ENCODE data around the gene USP17L27. TPM values are rescaled to one million over a fixed set of nuclear protein-coding genes. Genes with fewer than 3 reads are reported as not detected.
"Not testable (repeated sequence)": the region's sequence is repeated elsewhere in the genome, so short reads cannot be mapped to it uniquely, and the experiment has no call there.

Gene USP17L27
- total and polyA plus RNA-seq, 9 donors: not detected

DNA sequence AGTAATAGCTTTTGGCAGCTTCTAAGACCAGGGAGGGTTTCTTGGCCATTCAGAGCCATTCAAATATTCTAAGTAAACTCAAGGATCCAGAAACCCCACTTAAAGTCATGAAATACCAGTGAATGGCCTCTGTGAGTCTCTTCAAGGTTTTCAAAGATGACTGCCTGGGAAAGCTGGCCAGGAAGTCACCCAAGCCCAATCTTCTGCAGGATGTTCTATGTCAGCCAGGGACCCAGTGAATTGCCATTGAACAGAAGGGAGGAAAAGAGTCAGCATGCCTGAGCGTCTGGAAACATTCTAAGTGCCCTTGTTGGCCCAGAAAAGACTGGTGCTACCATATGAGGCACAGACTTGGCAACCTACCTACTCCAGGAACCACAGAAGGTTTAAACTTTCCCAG lies 35.9 kb downstream of the USP17L27 start:
- not testable (repeated sequence) for H3K27me3 ChIP-seq (ENCODE audit: control insufficient read depth, insufficient read depth, low read length); DNase-seq; H3K9me3 ChIP-seq (replicated peaks; ENCODE audit: control insufficient read depth, low read depth, low read length); H3K27ac ChIP-seq (ENCODE audit: low read length); H3K4me1 ChIP-seq (ENCODE audit: control insufficient read depth, insufficient read depth, low read length); H3K36me3 ChIP-seq (ENCODE audit: control insufficient read depth, insufficient read depth, low read length); H3K4me3 ChIP-seq (ENCODE audit: low read length)
- no CpG with 5 or more reads among the region's 1 CpG for WGBS (ENCODE audit: insufficient coverage)

- H3K9me3 ChIP-seq (replicated peaks; ENCODE audit: control insufficient read depth, low read depth, low read length); H3K36me3 ChIP-seq (ENCODE audit: control insufficient read depth, insufficient read depth, low read length); H3K27ac ChIP-seq (ENCODE audit: low read length); H3K27me3 ChIP-seq (ENCODE audit: control insufficient read depth, insufficient read depth, low read length); H3K4me1 ChIP-seq (ENCODE audit: control insufficient read depth, insufficient read depth, low read length): not testable (repeated sequence)
- WGBS (ENCODE audit: insufficient coverage): 60% methylated on average over 19 of the region's 36 CpGs
- DNase-seq: peak; percentile 0
- peak overlapping the region; percentile 44 for H3K4me3 ChIP-seq (ENCODE audit: low read length)
Observed at GRCh38 chr4:9381012-9381534, 37.1 kb downstream of the USP17L27 start.

- no peak overlapping the region for H3K4me3 ChIP-seq (ENCODE audit: low read length)
- H3K27me3 ChIP-seq (ENCODE audit: control insufficient read depth, insufficient read depth, low read length): no peaks in the 10 kb centered on the region
- peaks cover 4% of the 10 kb centered on the region for H3K4me1 ChIP-seq (ENCODE audit: control insufficient read depth, insufficient read depth, low read length)
- H3K27ac ChIP-seq (ENCODE audit: low read length): no peak overlapping the region
- no CpG with 5 or more reads among the region's 1 CpG for WGBS (ENCODE audit: insufficient coverage)
- H3K36me3 ChIP-seq (ENCODE audit: control insufficient read depth, insufficient read depth, low read length): no peaks in the 10 kb centered on the region
- no peak for DNase-seq
- no peaks in the 10 kb centered on the region for H3K9me3 ChIP-seq (replicated peaks; ENCODE audit: control insufficient read depth, low read depth, low read length)
Observed at GRCh38 chr4:9384126-9384525, 40.2 kb downstream of the USP17L27 start.

DNA sequence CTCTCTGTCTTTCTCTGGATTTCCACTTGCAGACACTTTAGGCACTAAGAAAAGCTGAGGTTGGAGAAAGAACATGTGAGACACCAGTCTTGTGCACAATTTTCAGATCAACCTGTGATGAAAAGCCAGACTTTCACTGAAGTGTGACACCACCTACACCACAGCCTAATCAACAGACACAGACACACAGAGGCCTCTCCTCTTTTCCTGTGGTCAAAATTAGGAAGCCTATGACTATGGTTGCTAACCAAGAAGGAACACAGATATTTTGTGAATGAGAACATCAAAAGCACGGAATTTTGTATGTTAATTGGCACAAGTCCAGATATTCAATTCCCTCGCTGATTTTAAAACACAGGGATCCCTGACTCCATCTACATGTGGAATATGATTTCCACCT lies 45.1 kb downstream of the USP17L27 start:
- H3K36me3 ChIP-seq (ENCODE audit: control insufficient read depth, insufficient read depth, low read length); H3K27me3 ChIP-seq (ENCODE audit: control insufficient read depth, insufficient read depth, low read length); H3K27ac ChIP-seq (ENCODE audit: low read length); DNase-seq; H3K4me3 ChIP-seq (ENCODE audit: low read length); H3K4me1 ChIP-seq (ENCODE audit: control insufficient read depth, insufficient read depth, low read length); H3K9me3 ChIP-seq (replicated peaks; ENCODE audit: control insufficient read depth, low read depth, low read length): not testable (repeated sequence)
- 86% methylated on average over 1 of the region's 2 CpGs for WGBS (ENCODE audit: insufficient coverage)

Other genes with a start within 250 kb of the USP17L27 start
- gene FAM90A26, start 173.7 kb upstream of the USP17L27 start, total RNA-seq: not detected
- gene FAM90A26, start 173.7 kb upstream of the USP17L27 start, polyA plus RNA-seq (ENCODE audit: insufficient read depth in 1 of 8, insufficient read length in 8 of 8, low replicate concordance in 1 of 8): not detected
- gene USP17L10, start 133.5 kb upstream of the USP17L27 start, total RNA-seq: not detected
- not detected for gene USP17L10, start 133.5 kb upstream of the USP17L27 start, polyA plus RNA-seq (ENCODE audit: insufficient read depth in 1 of 8, insufficient read length in 8 of 8, low replicate concordance in 1 of 8)
- not detected for gene USP17L11, start 128.7 kb upstream of the USP17L27 start, total RNA-seq
- not detected for gene USP17L11, start 128.7 kb upstream of the USP17L27 start, polyA plus RNA-seq (ENCODE audit: insufficient read depth in 1 of 8, insufficient read length in 8 of 8, low replicate concordance in 1 of 8)
- gene USP17L12, start 124.0 kb upstream of the USP17L27 start, total RNA-seq: not detected
- gene USP17L12, start 124.0 kb upstream of the USP17L27 start, polyA plus RNA-seq (ENCODE audit: insufficient read depth in 1 of 8, insufficient read length in 8 of 8, low replicate concordance in 1 of 8): not detected
- gene USP17L13, start 119.3 kb upstream of the USP17L27 start, total RNA-seq: not detected
- gene USP17L13, start 119.3 kb upstream of the USP17L27 start, polyA plus RNA-seq (ENCODE audit: insufficient read depth in 1 of 8, insufficient read length in 8 of 8, low replicate concordance in 1 of 8): not detected
- gene USP17L15, start 109.8 kb upstream of the USP17L27 start, total RNA-seq: not detected
- gene USP17L15, start 109.8 kb upstream of the USP17L27 start, polyA plus RNA-seq (ENCODE audit: insufficient read depth in 1 of 8, insufficient read length in 8 of 8, low replicate concordance in 1 of 8): not detected
- gene USP17L17, start 100.3 kb upstream of the USP17L27 start, total RNA-seq: not detected
- gene USP17L17, start 100.3 kb upstream of the USP17L27 start, polyA plus RNA-seq (ENCODE audit: insufficient read depth in 1 of 8, insufficient read length in 8 of 8, low replicate concordance in 1 of 8): not detected
- not detected for gene USP17L18, start 95.5 kb upstream of the USP17L27 start, total RNA-seq
- gene USP17L18, start 95.5 kb upstream of the USP17L27 start, polyA plus RNA-seq (ENCODE audit: insufficient read depth in 1 of 8, insufficient read length in 8 of 8, low replicate concordance in 1 of 8): not detected
- gene USP17L19, start 90.8 kb upstream of the USP17L27 start, total RNA-seq: not detected
- not detected for gene USP17L19, start 90.8 kb upstream of the USP17L27 start, polyA plus RNA-seq (ENCODE audit: insufficient read depth in 1 of 8, insufficient read length in 8 of 8, low replicate concordance in 1 of 8)
- not detected for gene USP17L20, start 86.0 kb upstream of the USP17L27 start, total RNA-seq
- gene USP17L20, start 86.0 kb upstream of the USP17L27 start, polyA plus RNA-seq (ENCODE audit: insufficient read depth in 1 of 8, insufficient read length in 8 of 8, low replicate concordance in 1 of 8): not detected
- not detected for gene USP17L21, start 81.3 kb upstream of the USP17L27 start, total RNA-seq
- gene USP17L21, start 81.3 kb upstream of the USP17L27 start, polyA plus RNA-seq (ENCODE audit: insufficient read depth in 1 of 8, insufficient read length in 8 of 8, low replicate concordance in 1 of 8): not detected
- not detected for gene USP17L22, start 76.5 kb upstream of the USP17L27 start, total RNA-seq
- gene USP17L22, start 76.5 kb upstream of the USP17L27 start, polyA plus RNA-seq (ENCODE audit: insufficient read depth in 1 of 8, insufficient read length in 8 of 8, low replicate concordance in 1 of 8): not detected
- gene USP17L24, start 19.0 kb upstream of the USP17L27 start, total RNA-seq: not detected
- not detected for gene USP17L24, start 19.0 kb upstream of the USP17L27 start, polyA plus RNA-seq (ENCODE audit: insufficient read depth in 1 of 8, insufficient read length in 8 of 8, low replicate concordance in 1 of 8)
- gene USP17L25, start 14.2 kb upstream of the USP17L27 start, total RNA-seq: not detected
- not detected for gene USP17L25, start 14.2 kb upstream of the USP17L27 start, polyA plus RNA-seq (ENCODE audit: insufficient read depth in 1 of 8, insufficient read length in 8 of 8, low replicate concordance in 1 of 8)
- not detected for gene USP17L26, start 9.5 kb upstream of the USP17L27 start, total RNA-seq
- gene USP17L26, start 9.5 kb upstream of the USP17L27 start, polyA plus RNA-seq (ENCODE audit: insufficient read depth in 1 of 8, insufficient read length in 8 of 8, low replicate concordance in 1 of 8): not detected
- gene USP17L5, start 4.7 kb upstream of the USP17L27 start, total RNA-seq: not detected
- not detected for gene USP17L5, start 4.7 kb upstream of the USP17L27 start, polyA plus RNA-seq (ENCODE audit: insufficient read depth in 1 of 8, insufficient read length in 8 of 8, low replicate concordance in 1 of 8)
- gene USP17L28, start 4.7 kb downstream of the USP17L27 start, total RNA-seq: not detected
- not detected for gene USP17L28, start 4.7 kb downstream of the USP17L27 start, polyA plus RNA-seq (ENCODE audit: insufficient read depth in 1 of 8, insufficient read length in 8 of 8, low replicate concordance in 1 of 8)
- not detected for gene USP17L29, start 9.5 kb downstream of the USP17L27 start, total RNA-seq
- gene USP17L29, start 9.5 kb downstream of the USP17L27 start, polyA plus RNA-seq (ENCODE audit: insufficient read depth in 1 of 8, insufficient read length in 8 of 8, low replicate concordance in 1 of 8): not detected
- gene USP17L30, start 19.0 kb downstream of the USP17L27 start, total RNA-seq: not detected
- not detected for gene USP17L30, start 19.0 kb downstream of the USP17L27 start, polyA plus RNA-seq (ENCODE audit: insufficient read depth in 1 of 8, insufficient read length in 8 of 8, low replicate concordance in 1 of 8)
- not detected for gene DEFB131A, start 100.3 kb downstream of the USP17L27 start, total RNA-seq
- gene DEFB131A, start 100.3 kb downstream of the USP17L27 start, polyA plus RNA-seq (ENCODE audit: insufficient read depth in 1 of 8, insufficient read length in 8 of 8, low replicate concordance in 1 of 8): not detected